ENCODE measurements around the gene USP10.

Gene USP10

GRCh38 chr16:84806256-84806889 is 106.6 kb downstream of the USP10 start:
- no peak for DNase-seq (ENCODE audit: low read depth)

- DNase-seq (ENCODE audit: low read depth) = no peak
These were observed 107.1 kb downstream of the USP10 start for GRCh38 chr16:84806890-84807258.

GRCh38 chr16:84807776-84808175 is 108.0 kb downstream of the USP10 start:
- DNase-seq (ENCODE audit: low read depth) = no peak

GRCh38 chr16:84808826-84809225 is 109.0 kb downstream of the USP10 start:
- DNase-seq (ENCODE audit: low read depth) = no peak

GRCh38 chr16:84810518-84811273 is 110.9 kb downstream of the USP10 start:
- peak; percentile 90 for DNase-seq (ENCODE audit: low read depth)

- no peak for DNase-seq (ENCODE audit: low read depth)
These were observed 111.7 kb downstream of the USP10 start for GRCh38 chr16:84811529-84811928.

GRCh38 chr16:84813141-84813934 is 113.5 kb downstream of the USP10 start:
- no peak for DNase-seq (ENCODE audit: low read depth)

GRCh38 chr16:84815462-84815861 is 115.7 kb downstream of the USP10 start:
- no peak for DNase-seq (ENCODE audit: low read depth)

GRCh38 chr16:84816023-84816422 is 116.2 kb downstream of the USP10 start:
- DNase-seq (ENCODE audit: low read depth) = no peak

GRCh38 chr16:84816485-84816884 is 116.7 kb downstream of the USP10 start:
- no peak for DNase-seq (ENCODE audit: low read depth)

GRCh38 chr16:84817206-84817605 is 117.4 kb downstream of the USP10 start:
- no peak for DNase-seq (ENCODE audit: low read depth)

- no peak for DNase-seq (ENCODE audit: low read depth)
These were observed 117.8 kb downstream of the USP10 start for GRCh38 chr16:84817613-84818012.

- no peak for DNase-seq (ENCODE audit: low read depth)
These were observed 118.3 kb downstream of the USP10 start for GRCh38 chr16:84818133-84818532.

GRCh38 chr16:84818989-84819643 is 119.3 kb downstream of the USP10 start:
- no peak for DNase-seq (ENCODE audit: low read depth)

- no peak for DNase-seq (ENCODE audit: low read depth)
These were observed 120.0 kb downstream of the USP10 start, which contains the start of gene CRISPLD2 for GRCh38 chr16:84819644-84820304. Gene CRISPLD2 (plus strand): TSS chr16:84819985. CDS start chr16:84838496, 18,511 bp downstream.

- DNase-seq (ENCODE audit: low read depth) = no peak
These were observed 120.5 kb downstream of the USP10 start for GRCh38 chr16:84820305-84820684.

GRCh38 chr16:84820771-84821170 is 121.0 kb downstream of the USP10 start:
- no peak for DNase-seq (ENCODE audit: low read depth)

GRCh38 chr16:84821179-84821578 is 121.4 kb downstream of the USP10 start:
- DNase-seq (ENCODE audit: low read depth) = no peak

- DNase-seq (ENCODE audit: low read depth) = no peak
These were observed 122.2 kb downstream of the USP10 start for GRCh38 chr16:84821728-84822689.

- no peak for DNase-seq (ENCODE audit: low read depth)
These were observed 123.2 kb downstream of the USP10 start for GRCh38 chr16:84822990-84823389.

GRCh38 chr16:84823484-84823883 is 123.7 kb downstream of the USP10 start:
- DNase-seq (ENCODE audit: low read depth) = no peak

All from GM04504 (cell line).